PC-9 (cell line): ENCODE data around the gene ABCG5.

Experiments used
- CTCF ChIP-seq: fragments of 200-600 bp; sonication (generic); conservative IDR thresholded peaks from 2 replicates; pipeline ENCODE4 v1.6.1; 2017; ENCODE audit warnings: mixed run types, antibody characterized with exemption, mild to moderate bottlenecking, moderate library complexity
- EZH2 ChIP-seq: fragments of 200-600 bp; sonication (generic); IDR thresholded peaks from 2 replicates; pipeline ENCODE4 v1.8.0; 2017; ENCODE audit warnings: antibody characterized with exemption, low read depth

- TF ChIP-seq CTCF (no peak), EZH2 (no peak)
Measured at GRCh38 chr2:43842866-43843226, 4.2 kb upstream of the ABCG5 start.
